HG02763 (cell line): ENCODE measurements around the gene PTPN12.
"Not testable (repeated sequence)": the region's sequence is repeated elsewhere in the genome, so short reads cannot be mapped to it uniquely, and the experiment has no call there.

Experiments
- ATAC-seq: cut with Tn5 transposase; IDR thresholded peaks from one replicate; pipeline ENCODE4 v1.9.1; 2021; ENCODE audit warnings: mild to moderate bottlenecking, moderate library complexity; ENCODE audit not compliant: unreplicated experiment

PTPN12 gene

DNA sequence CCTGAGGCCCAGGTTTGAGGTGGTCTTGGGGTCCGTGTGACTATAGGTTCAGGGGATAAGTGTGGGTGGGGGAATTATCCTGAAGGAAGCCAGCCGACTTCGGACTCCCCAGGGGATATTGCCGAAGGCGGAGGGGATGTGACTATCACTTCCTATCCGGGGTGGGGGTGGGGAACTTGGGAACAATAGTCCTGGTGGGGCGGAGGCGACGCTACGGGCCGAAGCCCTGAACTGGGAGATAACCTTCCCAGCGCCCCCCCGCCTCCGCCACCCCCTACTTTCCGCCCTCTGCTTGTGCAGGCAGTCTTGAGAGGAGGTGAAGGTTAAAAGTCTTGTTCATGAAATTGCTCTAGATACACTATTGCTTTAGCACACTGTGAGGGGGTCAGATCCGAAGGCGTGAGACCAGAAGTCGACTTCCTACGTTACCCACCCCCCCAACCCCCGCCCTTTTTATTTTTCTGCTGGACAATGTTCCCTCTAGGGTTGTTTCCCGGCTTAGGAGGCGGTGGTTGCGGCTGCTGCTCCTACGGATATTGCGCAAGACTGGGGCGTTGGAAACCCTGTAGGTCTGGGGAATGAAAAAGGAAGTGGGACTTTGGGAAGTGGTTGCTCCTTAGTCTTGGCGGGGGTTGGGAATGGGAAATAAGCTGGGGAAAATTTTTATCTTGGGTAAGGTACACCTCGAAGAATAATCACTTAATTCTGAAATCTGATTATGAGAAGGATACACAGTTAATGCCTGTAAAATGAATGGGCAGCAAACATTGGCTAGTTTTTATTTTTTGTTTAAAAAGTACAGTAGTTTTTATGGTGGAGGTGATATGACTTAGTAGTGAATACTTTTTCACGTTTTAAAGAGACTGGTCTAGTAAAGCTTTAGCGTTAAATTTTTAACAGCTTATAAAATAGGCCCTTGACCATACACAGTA is 1.5 kb downstream of the PTPN12 start:
- no peak for ATAC-seq

- ATAC-seq: no peak
Observed at GRCh38 chr7:77540402-77540822, 3.3 kb downstream of the PTPN12 start.

- ATAC-seq: not testable (repeated sequence)
Observed at GRCh38 chr7:77540993-77541392, 3.9 kb downstream of the PTPN12 start.

DNA sequence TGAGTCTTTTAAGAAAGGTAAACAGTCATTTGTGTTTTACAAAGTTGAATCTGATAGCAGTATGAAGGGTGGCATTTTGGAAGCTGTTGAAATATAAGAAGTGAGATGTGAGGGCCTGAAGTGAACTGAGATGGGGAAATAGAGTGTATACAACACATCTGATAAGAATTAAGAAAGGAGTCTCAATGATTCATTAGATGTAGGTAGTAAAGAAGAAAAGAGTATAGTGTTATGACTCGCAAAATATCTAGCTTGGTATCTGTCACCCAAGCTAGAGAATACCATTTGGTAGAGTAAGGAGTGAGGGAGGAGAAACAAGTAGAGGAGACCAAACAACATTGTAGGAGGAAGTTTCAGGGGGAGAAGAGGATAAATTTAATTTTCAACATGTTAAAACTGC is 5.3 kb downstream of the PTPN12 start:
- ATAC-seq: no peak

- ATAC-seq: no peak
Observed at GRCh38 chr7:77542895-77543294, 5.8 kb downstream of the PTPN12 start.

- ATAC-seq: no peak
Observed at GRCh38 chr7:77543910-77544309, 6.8 kb downstream of the PTPN12 start.

DNA sequence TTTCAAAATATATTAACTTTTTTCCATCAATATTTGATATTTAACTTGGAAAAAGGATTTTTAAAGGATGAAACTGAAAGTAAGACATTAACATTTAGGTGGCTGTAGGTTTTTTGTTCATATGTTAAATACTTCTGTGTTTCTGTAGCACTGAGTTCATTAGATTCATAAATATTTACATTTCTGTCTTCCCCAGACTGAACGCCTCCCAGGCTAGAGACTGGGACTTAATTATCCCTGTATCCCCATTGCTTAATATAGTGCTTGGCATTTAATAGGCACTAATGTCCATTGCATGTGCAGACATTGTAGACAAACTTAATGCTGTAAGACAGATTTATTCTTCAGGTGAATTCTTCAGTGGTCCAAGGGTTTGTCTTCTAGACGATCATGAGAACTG is 7.4 kb downstream of the PTPN12 start:
- no peak for ATAC-seq

DNA sequence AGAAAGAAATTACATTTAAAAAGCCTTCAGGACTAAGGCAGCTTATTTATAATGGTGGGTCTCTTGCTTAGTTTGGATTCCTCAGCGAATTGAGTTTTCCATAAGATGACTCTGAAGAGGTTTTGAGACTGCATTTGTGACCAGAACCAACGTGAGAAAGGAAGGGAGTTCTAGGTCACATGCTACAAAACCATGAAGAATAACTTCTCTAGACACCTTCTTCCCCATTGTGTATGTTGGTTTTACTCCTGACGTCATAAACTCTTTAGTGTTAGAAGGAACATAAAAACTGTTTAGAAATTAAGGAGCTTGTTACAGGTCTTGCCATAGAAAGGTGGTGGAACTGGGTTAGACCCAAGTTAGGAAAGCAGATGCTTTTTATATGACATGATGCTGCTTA is 11.1 kb downstream of the PTPN12 start:
- no peak for ATAC-seq

DNA sequence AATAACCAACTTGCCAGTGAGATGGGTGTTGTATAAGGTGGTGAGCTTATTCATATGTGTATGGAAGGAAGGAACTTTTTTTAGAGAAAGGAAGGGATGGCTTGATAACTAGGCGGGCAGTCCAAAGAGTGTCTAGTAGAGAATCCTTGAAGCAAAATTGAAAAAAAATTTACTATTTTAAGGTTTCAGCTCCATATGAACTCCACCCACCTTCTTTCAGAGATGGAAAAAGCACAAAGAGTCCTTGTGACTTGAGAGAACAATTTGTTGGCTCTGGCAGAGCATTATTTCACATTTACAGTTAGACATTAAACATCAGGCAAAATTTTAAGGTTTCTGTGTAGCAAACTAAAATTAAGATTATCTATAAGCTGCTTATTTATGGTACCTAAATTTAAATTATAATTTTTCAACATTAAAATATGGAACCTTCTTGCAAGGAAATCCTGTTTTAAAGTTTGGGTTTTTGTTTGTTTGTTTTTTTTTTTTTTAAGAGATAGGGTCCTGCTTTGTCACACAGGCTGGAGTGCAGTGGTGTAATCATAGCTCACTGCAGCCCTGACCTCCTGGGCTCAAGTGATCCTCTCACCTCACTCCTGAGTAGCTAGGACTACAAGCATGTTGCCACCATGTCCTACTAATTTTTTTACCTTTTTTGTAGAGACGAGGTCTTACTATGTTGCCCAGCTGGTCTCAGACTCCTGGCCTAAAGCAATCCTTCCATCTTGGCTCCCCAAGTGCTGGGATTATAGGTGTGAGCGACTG is 12.2 kb downstream of the PTPN12 start:
- ATAC-seq: no peak

DNA sequence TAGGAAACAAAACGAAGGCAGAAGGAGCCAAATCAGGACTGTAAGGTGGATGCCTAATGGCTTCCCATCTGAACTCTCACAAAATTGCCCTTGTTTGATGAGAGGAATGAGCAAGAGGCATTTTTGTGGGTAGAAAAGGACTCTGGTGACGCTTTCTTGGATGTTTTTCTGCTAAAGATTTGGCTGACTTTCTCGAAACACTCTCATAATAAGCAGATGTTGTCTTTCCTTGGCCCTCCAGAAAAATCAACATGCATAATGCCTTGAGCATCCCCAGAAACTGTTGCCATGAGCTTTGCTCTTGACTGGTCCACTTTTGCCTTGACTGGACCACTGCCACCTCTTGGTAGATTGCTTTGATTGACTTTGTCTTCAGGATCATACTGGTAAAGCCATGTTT is 13.5 kb downstream of the PTPN12 start:
- ATAC-seq: no peak

GRCh38 chr7:77553123-77553522 is 16.0 kb downstream of the PTPN12 start:
- no peak for ATAC-seq

GRCh38 chr7:77558284-77558967 is 21.3 kb downstream of the PTPN12 start:
- ATAC-seq: no peak

- ATAC-seq: peak; percentile 80
Observed at GRCh38 chr7:77561352-77561751, 24.3 kb downstream of the PTPN12 start.

DNA sequence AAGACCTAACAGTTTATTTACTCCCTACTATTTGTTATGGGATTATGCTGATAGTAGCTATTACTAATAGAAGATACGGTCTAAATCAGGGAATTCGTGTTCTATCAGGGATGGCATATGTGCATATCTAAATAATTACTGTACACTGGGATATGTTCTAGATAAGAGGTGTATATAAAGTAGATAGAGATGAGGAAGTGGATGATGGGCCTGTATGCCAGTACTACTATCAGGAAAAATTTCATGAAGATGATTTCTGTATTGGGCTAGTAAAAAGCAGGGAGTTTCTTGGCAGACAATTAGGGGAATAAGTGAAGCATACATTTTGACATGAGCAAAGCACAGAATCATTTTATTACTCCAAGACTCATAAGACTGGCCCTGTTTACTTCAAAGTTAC is 26.2 kb downstream of the PTPN12 start:
- no peak for ATAC-seq

- ATAC-seq: no peak
Observed at GRCh38 chr7:77565917-77566316, 28.8 kb downstream of the PTPN12 start.

GRCh38 chr7:77566421-77566820 is 29.3 kb downstream of the PTPN12 start:
- ATAC-seq: no peak

DNA sequence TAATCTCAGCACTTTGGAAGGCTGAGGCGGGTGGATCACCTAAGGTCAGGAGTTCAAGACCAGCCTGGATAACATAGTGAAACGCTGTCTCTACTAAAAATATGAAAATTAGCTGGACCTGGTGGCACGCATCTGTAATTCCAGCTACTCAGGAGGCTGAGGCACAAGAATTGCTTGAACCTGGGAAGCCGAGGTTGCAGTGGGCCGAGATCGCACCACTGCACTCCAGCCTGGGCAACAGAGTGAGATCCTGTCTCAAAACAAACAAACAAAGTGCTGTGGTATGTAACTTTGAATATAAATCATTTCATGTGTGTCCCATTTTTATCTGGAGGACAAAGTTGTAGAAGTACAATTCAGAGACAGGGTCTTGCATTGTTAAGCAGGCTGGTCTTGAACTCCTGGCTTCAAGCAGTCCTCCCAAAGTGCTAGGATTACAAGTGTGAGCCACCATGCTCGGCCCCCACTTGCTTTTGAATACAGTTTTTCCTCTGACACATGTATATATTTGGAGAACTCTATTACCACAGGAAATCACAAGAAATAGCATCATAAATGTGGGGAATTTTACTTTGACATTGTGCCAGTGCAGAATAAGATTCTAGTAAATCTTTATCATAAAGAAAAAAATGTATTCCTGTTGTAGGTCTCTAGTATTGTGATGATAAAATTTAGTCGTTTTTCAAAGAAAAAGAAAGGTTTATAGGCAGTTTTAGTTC is 32.6 kb downstream of the PTPN12 start:
- no peak for ATAC-seq

GRCh38 chr7:77570330-77571011 is 33.4 kb downstream of the PTPN12 start:
- no peak for ATAC-seq

DNA sequence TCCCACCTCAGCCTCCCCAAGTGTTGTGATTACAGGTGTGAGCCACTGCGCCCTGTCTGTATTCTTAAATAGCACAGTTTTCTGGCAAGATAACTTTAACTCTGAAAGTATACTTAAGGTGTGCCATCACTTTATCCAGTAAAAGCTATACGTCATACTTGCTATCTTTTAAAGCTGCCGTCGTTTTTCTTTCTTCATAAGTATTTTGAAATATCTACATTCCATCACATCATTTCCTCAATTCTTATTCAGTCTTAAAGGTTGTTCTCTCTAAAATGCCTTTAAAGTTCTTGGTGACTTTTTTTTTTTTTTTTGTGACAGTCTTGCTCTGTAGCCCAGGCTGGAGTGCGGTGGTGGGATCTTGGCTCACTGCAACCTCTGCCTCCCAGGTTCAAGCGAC is 34.7 kb downstream of the PTPN12 start:
- no peak for ATAC-seq

GRCh38 chr7:77575187-77575586 is 38.1 kb downstream of the PTPN12 start:
- no peak for ATAC-seq
